A673 (cell line): ENCODE data around the gene LENEP.

ENCODE experiments used
- EZH2 ChIP-seq: fragments of 200-600 bp; sonication (generic); IDR thresholded peaks from 2 replicates; pipeline ENCODE4 v1.6.1; 2017; ENCODE audit warnings: borderline replicate concordance, low read depth, mild to moderate bottlenecking, mixed read lengths, antibody characterized with exemption, low read length; ENCODE audit not compliant: poor library complexity, severe bottlenecking
- TF ChIP-seq, protein P1 (sequence below): fragments of 300-800, 200-600 bp; sonication (generic); conservative IDR thresholded peaks from 2 replicates; pipeline ENCODE4 v1.5.1; 2017; ENCODE audit warnings: low read depth, mild to moderate bottlenecking, antibody characterized with exemption, low read length, moderate library complexity, mixed read lengths

DNA sequence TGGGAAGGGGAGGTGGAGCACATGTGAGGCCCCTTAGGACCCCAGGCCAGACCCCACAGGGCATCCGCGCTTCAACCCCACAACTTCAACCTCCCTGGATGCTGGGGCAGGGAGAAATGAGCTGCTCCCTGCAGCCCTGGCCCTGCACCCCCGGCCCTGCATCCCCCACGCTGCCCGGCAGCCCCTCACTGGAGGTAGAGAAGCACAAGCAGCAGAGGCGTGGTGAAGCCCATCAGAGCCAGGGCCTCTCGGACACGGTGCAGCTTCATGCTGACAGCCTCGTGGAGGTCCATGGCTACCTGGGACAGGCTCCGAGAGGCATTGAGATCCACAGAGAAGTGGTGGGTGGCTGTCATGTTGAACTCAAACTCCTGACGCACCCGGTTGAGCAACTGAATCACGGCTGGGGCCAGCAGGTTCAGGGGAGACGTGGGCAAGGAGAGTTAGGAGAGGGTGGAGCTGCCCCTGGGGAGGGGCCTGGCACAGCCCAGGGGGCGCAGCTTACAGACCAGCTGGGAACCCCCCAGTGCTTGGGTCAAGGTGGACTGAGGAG is 36.9 kb downstream of the LENEP start:
- TF ChIP-seq, protein P1, sequence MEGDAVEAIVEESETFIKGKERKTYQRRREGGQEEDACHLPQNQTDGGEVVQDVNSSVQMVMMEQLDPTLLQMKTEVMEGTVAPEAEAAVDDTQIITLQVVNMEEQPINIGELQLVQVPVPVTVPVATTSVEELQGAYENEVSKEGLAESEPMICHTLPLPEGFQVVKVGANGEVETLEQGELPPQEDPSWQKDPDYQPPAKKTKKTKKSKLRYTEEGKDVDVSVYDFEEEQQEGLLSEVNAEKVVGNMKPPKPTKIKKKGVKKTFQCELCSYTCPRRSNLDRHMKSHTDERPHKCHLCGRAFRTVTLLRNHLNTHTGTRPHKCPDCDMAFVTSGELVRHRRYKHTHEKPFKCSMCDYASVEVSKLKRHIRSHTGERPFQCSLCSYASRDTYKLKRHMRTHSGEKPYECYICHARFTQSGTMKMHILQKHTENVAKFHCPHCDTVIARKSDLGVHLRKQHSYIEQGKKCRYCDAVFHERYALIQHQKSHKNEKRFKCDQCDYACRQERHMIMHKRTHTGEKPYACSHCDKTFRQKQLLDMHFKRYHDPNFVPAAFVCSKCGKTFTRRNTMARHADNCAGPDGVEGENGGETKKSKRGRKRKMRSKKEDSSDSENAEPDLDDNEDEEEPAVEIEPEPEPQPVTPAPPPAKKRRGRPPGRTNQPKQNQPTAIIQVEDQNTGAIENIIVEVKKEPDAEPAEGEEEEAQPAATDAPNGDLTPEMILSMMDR: no peak
- no peak for TF ChIP-seq EZH2
